Dermis lymphatic vessel endothelial cell (primary cell): ENCODE measurements around the gene RFFL. TPM values are rescaled to one million over a fixed set of nuclear protein-coding genes. Genes with fewer than 3 reads are reported as not detected.

ENCODE experiments used
- total RNA-seq: library from RNA; depleted of rRNA; stranded (reverse); fragments of >200 nt; gene quantifications from 2 replicates; pipeline ENCODE4 v1.2.1, GENCODE V29; 2014

Gene RFFL, protein sequence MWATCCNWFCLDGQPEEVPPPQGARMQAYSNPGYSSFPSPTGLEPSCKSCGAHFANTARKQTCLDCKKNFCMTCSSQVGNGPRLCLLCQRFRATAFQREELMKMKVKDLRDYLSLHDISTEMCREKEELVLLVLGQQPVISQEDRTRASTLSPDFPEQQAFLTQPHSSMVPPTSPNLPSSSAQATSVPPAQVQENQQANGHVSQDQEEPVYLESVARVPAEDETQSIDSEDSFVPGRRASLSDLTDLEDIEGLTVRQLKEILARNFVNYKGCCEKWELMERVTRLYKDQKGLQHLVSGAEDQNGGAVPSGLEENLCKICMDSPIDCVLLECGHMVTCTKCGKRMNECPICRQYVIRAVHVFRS
- 6.6 and 7.2 TPM in 2 replicates for total RNA-seq

DNA sequence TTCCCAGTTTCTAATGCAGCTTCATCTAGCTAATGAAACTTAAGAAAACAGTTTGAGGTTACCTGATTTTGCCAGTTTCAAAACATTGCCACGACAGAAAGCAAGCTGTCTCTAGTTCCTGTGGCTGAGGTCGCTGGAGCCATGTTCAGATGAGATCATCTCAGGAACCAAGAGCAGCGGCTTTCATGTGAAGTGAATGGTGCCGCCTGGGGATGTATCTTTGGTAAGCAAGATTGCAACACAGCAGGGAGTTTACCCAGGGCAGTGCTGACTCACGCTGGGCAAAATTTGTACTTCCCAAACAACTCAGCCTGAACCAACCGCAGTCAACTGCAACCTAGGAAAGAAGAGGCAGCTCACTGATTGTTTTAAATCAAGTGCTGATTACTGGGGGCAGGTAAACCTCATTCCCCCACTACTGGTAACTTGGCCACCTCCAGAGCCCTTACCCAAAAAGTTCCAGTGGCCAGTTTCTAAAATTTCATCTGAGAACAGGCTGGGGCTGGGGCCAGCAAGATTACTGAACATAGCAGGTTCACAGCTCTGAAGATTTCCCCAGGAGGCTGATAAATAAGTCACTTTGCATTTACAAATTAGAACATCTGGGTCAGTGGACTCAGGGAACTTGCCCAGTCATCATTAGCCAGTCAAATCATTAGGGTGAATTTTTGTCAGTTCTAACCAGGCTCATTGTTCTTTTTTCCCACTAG lies at the start of gene RFFL:
TSS of gene RFFL (minus strand) at position 194 of the 710 bp plus-strand sequence. CDS start 37,154 bp downstream, outside the sequence.

GRCh38 chr17:34980353-34980680 lies 83.2 kb downstream of the RFFL start, which contains the start of gene LIG3:
Gene LIG3 (plus strand): TSS chr17:34980512. CDS start chr17:34983006, 2,494 bp downstream.

GRCh38 chr17:34961093-34961911 lies 102.2 kb downstream of the RFFL start, which contains the start of the genes CCT6B and ZNF830:
Gene CCT6B (minus strand): TSS chr17:34961460. CDS start chr17:34961393, 67 bp downstream.
Gene ZNF830 (plus strand): TSS chr17:34961540. CDS start chr17:34961567, 27 bp downstream.

Other genes starting within 250 kb of the RFFL start
- gene CCT6B, start 102.2 kb downstream of the RFFL start, total RNA-seq = 0.76 and 0.77 TPM in 2 replicates
- 10.2 and 15.5 TPM in 2 replicates for gene ZNF830, start 102.2 kb downstream of the RFFL start, total RNA-seq
- gene LIG3, start 83.2 kb downstream of the RFFL start, total RNA-seq = 17.8 and 21.1 TPM in 2 replicates
- gene RAD51D, start 56.2 kb upstream of the RFFL start, total RNA-seq = 9.0 and 9.6 TPM in 2 replicates
- not detected in 2 replicates for gene FNDC8, start 57.9 kb upstream of the RFFL start, total RNA-seq
- gene NLE1, start 78.6 kb upstream of the RFFL start, total RNA-seq = 8.2 and 15.6 TPM in 2 replicates
- not detected in 2 replicates for gene UNC45B, start 84.1 kb upstream of the RFFL start, total RNA-seq
- not detected in 2 replicates for gene SLC35G3, start 130.7 kb upstream of the RFFL start, total RNA-seq
- gene SLFN5, start 179.4 kb upstream of the RFFL start, total RNA-seq = 30.9 and 52.0 TPM in 2 replicates